ENCODE data around the gene TSSC4. TPM values are rescaled to one million over a fixed set of nuclear protein-coding genes. Genes with fewer than 3 reads are reported as not detected.

Gene TSSC4
- total and polyA plus RNA-seq, 2 of the 13 experiments (the other 11 are each of a cell fraction or from before 2014, with no cell fraction given), result 16.2 to 58.6 TPM

DNA sequence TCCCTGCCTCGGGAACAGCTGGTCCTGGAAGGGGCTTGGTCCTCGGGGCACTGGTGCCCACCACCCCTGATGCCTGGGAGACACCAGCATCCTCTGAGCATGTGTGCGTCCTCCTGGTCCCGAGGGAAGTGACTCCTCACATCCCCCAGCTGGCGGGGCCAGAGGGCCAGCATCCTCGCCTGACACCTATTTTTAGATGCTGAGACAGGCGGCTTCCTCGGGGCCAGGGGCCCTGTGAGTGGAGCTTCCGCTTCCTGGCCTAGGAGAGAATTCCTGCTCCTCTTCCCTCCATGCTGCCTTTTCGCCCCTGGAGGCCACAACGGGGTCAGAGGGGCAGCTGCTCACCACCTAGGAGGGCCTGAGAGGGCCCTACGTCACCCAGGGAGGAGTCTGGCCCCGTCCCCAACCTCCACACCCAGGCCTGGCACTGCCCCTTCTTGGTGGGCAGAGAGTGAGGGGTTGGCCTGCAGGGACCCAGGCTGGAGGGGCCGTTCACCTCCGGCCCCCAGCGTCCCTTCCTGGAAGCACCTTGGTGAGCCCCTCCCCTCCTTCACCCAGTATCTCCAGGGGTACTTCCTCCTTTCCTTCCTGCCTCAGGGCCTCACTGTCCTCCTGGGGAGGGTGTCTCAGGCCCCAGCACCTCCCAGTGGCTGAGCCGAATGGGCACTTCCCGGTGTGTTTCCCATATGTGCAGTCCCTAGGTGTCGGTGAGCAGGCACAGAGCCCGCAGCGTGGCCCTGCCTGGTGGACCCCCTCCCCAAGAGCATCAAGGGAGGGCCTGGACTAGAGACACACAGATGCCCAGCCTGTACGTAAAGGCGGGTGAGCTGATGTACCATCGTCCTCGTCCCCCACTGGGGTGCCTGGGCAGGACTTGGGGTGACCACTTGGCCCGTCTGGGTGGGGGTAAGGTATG, 17.4 kb upstream of the TSSC4 start:
- Histone ChIP-seq H3K79me2 (ENCODE audit: insufficient read depth, low read length) (no peaks in the 10 kb centered on the region), H3K4me3 (replicated peaks in 1 of 3; ENCODE audit: insufficient read depth in 1 of 3, low read depth in 2 of 3, low read length in 3 of 3) (no peak overlapping the region), H3K9ac (ENCODE audit: insufficient read depth, low read depth, low read length) (no peak overlapping the region), H2AFZ (ENCODE audit: low read length) (no peak overlapping the region), H3K27ac (ENCODE audit: extremely low read length, insufficient read depth, low read length) (no peak overlapping the region), H3K27me3 (ENCODE audit: control insufficient read depth in 1 of 2, insufficient read depth in 2 of 2, low read length in 2 of 2) (peaks cover 12 to 72% of the 10 kb centered on the region in 2 experiments; a peak in 4 of 5 replicates), H4K20me1 (ENCODE audit: insufficient read depth, low read length) (no peaks in the 10 kb centered on the region), H3K4me2 (ENCODE audit: low read depth, low read length) (no peak overlapping the region), H3K9me3 (ENCODE audit: low read length) (no peaks in the 10 kb centered on the region), H3K36me3 (replicated peaks in 1 of 2; ENCODE audit: control insufficient read depth in 1 of 2, insufficient read depth in 2 of 2, low read length in 2 of 2) (no peaks in the 10 kb centered on the region), H3K4me1 (ENCODE audit: insufficient read depth, low read length) (no peaks in the 10 kb centered on the region)
- POLR2A ChIA-PET, result no interaction called here
- CTCF ChIA-PET (ENCODE audit: low intra/inter-chr PET ratio, low total read pairs), result no interaction called here
- FAIRE-seq, result no peak
- no peak for ATAC-seq
- 17% methylated on average over 7 of the region's 26 CpGs for WGBS (ENCODE audit: low lambda C conversion rate)
- in situ Hi-C loops (cut with HindIII; ENCODE audit: extremely low pct_ligation_motif_present, low pct_unique_long_range_greater_than_20kb), result no loop called here
- BruUV-seq (replicated peaks), result no TSS peak
- intact Hi-C loops (cut with micrococcal nuclease; ENCODE audit: unreplicated experiment), result no loop called here
- DNase-seq (ENCODE audit: low spot score), result no peak
- TF ChIP-seq ZNF549 (CRISPR knock-in tag; IDR thresholded peaks at IDR 0.05), result no peak
- TF ChIP-seq ZNF761 (CRISPR knock-in tag; conservative IDR thresholded peaks at IDR 0.05), result no peak
- TF ChIP-seq, protein P1, sequence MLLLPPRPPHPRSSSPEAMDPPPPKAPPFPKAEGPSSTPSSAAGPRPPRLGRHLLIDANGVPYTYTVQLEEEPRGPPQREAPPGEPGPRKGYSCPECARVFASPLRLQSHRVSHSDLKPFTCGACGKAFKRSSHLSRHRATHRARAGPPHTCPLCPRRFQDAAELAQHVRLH (CRISPR knock-in tag; IDR thresholded peaks at IDR 0.05; ENCODE audit: borderline replicate concordance, low read depth), result no peak
- TF ChIP-seq ETV5 (CRISPR knock-in tag; IDR thresholded peaks at IDR 0.05; ENCODE audit: borderline replicate concordance), result no peak
- TF ChIP-seq ZNF598 (CRISPR knock-in tag; IDR thresholded peaks at IDR 0.05; ENCODE audit: borderline replicate concordance), result no peak
- no peak for TF ChIP-seq ZNF616 (CRISPR knock-in tag; IDR thresholded peaks at IDR 0.05; ENCODE audit: low read depth)
- TF ChIP-seq, protein P2, sequence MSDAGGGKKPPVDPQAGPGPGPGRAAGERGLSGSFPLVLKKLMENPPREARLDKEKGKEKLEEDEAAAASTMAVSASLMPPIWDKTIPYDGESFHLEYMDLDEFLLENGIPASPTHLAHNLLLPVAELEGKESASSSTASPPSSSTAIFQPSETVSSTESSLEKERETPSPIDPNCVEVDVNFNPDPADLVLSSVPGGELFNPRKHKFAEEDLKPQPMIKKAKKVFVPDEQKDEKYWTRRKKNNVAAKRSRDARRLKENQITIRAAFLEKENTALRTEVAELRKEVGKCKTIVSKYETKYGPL (CRISPR knock-in tag; IDR thresholded peaks at IDR 0.05), result no peak
- no peak for TF ChIP-seq NCOR1 (IDR thresholded peaks at IDR 0.05; ENCODE audit: borderline replicate concordance, low read length)
- no peak for TF ChIP-seq USF2 (IDR thresholded peaks at IDR 0.05; ENCODE audit: low read depth, low read length)
- TF ChIP-seq USF2 (CRISPR knock-in tag; IDR thresholded peaks at IDR 0.05; ENCODE audit: borderline replicate concordance), result no peak
- TF ChIP-seq ZNF788 (CRISPR knock-in tag; IDR thresholded peaks at IDR 0.05; ENCODE audit: borderline replicate concordance), result no peak
- TF ChIP-seq ZSCAN30 (CRISPR knock-in tag; IDR thresholded peaks at IDR 0.05), result no peak
- no peak for TF ChIP-seq KDM6A (CRISPR knock-in tag; IDR thresholded peaks at IDR 0.05; ENCODE audit: low read depth)
- TF ChIP-seq SMARCE1 (IDR thresholded peaks at IDR 0.05; ENCODE audit: borderline replicate concordance), result no peak
- no peak for TF ChIP-seq SIX4 (CRISPR knock-in tag; IDR thresholded peaks at IDR 0.05)
- no peak for TF ChIP-seq NR0B2 (CRISPR knock-in tag; IDR thresholded peaks at IDR 0.05)
- TF ChIP-seq TARDBP (CRISPR knock-in tag; IDR thresholded peaks at IDR 0.05), result no peak
- TF ChIP-seq KLF11 (CRISPR knock-in tag; IDR thresholded peaks at IDR 0.05), result no peak

Measured in HepG2 (cell line).